Epithelial cell of proximal tubule (primary cell): ENCODE results near the gene ENOSF1. TPM values are rescaled to one million over a fixed set of nuclear protein-coding genes. Genes with fewer than 3 reads are reported as not detected.

ENCODE experiments used
- DNase-seq: peaks from one replicate; pipeline ENCODE4 v3.0.0-alpha.2; 2011; ENCODE audit warnings: low read depth
- H3K4me3 ChIP-seq: 2 replicates; pipeline ENCODE4 v1.5.1; 2011; ENCODE audit warnings: low read depth, mild to moderate bottlenecking, low read length
- CTCF ChIP-seq: conservative IDR thresholded peaks from 2 replicates; pipeline ENCODE4 v1.5.1; 2012; ENCODE audit warnings: low read depth, mild to moderate bottlenecking, low read length
- total RNA-seq: library from RNA; depleted of rRNA; stranded (reverse); fragments of >200 nt; gene quantifications from 2 replicates; pipeline ENCODE4 v1.2.3, GENCODE V29; 2015

Gene ENOSF1
- total RNA-seq, 1 donor from 2014 or later, result 28.0 TPM

GRCh38 chr18:676069-676468 lies 36.4 kb downstream of the ENOSF1 start:
- H3K4me3 ChIP-seq, result no peak overlapping the region
- TF ChIP-seq CTCF, result no peak
- no peak for DNase-seq

GRCh38 chr18:675307-675706 lies 37.1 kb downstream of the ENOSF1 start:
- no peak overlapping the region for H3K4me3 ChIP-seq
- TF ChIP-seq CTCF, result no peak
- no peak for DNase-seq

- no peak overlapping the region for H3K4me3 ChIP-seq
- no peak for DNase-seq
- TF ChIP-seq CTCF, result no peak
These were observed 38.7 kb downstream of the ENOSF1 start for GRCh38 chr18:673769-674168.

- DNase-seq, result no peak
- TF ChIP-seq CTCF, result no peak
- H3K4me3 ChIP-seq, result no peak overlapping the region
These were observed 39.1 kb downstream of the ENOSF1 start for GRCh38 chr18:673317-673716.

GRCh38 chr18:671405-671804 lies 41.0 kb downstream of the ENOSF1 start:
- no peak overlapping the region for H3K4me3 ChIP-seq
- no peak for TF ChIP-seq CTCF
- DNase-seq, result no peak

- no peak for DNase-seq
- TF ChIP-seq CTCF, result no peak
- no peak overlapping the region for H3K4me3 ChIP-seq
These were observed 41.9 kb downstream of the ENOSF1 start for GRCh38 chr18:670522-670921.

- DNase-seq, result no peak
- no peak overlapping the region for H3K4me3 ChIP-seq
- TF ChIP-seq CTCF, result no peak
These were observed 43.4 kb downstream of the ENOSF1 start for GRCh38 chr18:669077-669476.
